ENCODE measurements around the gene ACAD8. TPM values are rescaled to one million over a fixed set of nuclear protein-coding genes. Genes with fewer than 3 reads are reported as not detected.

The ACAD8 gene
- total RNA-seq, 3 donors from 2014 or later = 20.5 to 46.2 (median 40.4) TPM

- TF ChIP-seq POLR2AphosphoS5 (IDR thresholded peaks at IDR 0.05) (no peak), POLR2A (IDR thresholded peaks at IDR 0.05) (no peak)
- TF ChIP-seq, protein P1, sequence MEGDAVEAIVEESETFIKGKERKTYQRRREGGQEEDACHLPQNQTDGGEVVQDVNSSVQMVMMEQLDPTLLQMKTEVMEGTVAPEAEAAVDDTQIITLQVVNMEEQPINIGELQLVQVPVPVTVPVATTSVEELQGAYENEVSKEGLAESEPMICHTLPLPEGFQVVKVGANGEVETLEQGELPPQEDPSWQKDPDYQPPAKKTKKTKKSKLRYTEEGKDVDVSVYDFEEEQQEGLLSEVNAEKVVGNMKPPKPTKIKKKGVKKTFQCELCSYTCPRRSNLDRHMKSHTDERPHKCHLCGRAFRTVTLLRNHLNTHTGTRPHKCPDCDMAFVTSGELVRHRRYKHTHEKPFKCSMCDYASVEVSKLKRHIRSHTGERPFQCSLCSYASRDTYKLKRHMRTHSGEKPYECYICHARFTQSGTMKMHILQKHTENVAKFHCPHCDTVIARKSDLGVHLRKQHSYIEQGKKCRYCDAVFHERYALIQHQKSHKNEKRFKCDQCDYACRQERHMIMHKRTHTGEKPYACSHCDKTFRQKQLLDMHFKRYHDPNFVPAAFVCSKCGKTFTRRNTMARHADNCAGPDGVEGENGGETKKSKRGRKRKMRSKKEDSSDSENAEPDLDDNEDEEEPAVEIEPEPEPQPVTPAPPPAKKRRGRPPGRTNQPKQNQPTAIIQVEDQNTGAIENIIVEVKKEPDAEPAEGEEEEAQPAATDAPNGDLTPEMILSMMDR (IDR thresholded peaks at IDR 0.05) = no peak
- Histone ChIP-seq H3K36me3 (no peaks in the 10 kb centered on the region), H3K4me1 (no peaks in the 10 kb centered on the region), H3K4me3 (no peak overlapping the region), H3K27me3 (no peaks in the 10 kb centered on the region), H3K9me3 (no peaks in the 10 kb centered on the region), H3K27ac (no peak overlapping the region)
- intact Hi-C loops (cut with DNase I; ENCODE audit: low total_unique reads) = no loop called here
- no peak for DNase-seq (ENCODE audit: low spot score in 2 of 2)
Observed at GRCh38 chr11:134233729-134234179, 19.6 kb upstream of the ACAD8 start.

- TF ChIP-seq, protein P1 (IDR thresholded peaks at IDR 0.05) = no peak
- TF ChIP-seq POLR2AphosphoS5 (IDR thresholded peaks at IDR 0.05) = no peak
- TF ChIP-seq POLR2A (IDR thresholded peaks at IDR 0.05) = no peak
- Histone ChIP-seq H3K36me3 (no peaks in the 10 kb centered on the region), H3K27ac (no peak overlapping the region), H3K4me1 (no peaks in the 10 kb centered on the region), H3K4me3 (no peak overlapping the region), H3K27me3 (no peaks in the 10 kb centered on the region), H3K9me3 (no peaks in the 10 kb centered on the region)
- intact Hi-C loops (cut with DNase I; ENCODE audit: low total_unique reads) = no loop called here
- DNase-seq (ENCODE audit: low spot score in 2 of 2) = no peak
Observed at GRCh38 chr11:134235399-134235798, 18.0 kb upstream of the ACAD8 start.

DNA sequence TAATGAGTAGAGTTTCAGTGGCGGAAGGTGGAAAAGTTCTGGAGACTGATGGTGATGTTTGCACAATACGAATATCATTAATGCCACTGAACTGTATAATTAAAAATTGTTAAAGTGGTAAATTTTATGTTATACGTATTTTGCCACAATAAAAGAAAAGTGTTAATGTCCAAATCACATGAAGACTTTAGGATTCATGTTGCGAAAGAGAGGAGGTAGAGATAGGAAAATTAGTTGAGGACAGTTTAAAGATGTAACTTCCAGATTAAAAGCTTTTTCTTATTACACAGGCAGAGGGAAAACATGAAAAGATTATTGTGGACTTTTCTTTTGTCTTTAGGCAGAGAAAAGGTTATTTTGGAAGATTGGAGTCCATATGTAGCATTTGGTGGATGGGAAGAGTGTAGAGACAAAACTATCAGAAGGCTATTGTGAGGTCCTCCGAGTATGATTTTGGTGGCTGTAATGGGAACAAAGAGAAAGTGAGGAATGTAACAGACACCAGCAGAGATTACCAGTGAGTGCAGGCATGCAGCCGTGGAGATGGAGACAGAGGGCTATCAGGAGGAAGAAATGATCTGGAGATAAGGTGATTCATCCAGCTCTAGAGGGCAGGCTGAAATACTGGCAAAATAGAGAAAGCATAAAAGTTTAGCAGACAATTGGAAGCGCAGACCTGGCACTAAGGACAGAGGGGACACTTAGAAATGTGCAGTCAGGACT, 16.4 kb upstream of the ACAD8 start:
- no peaks in the 10 kb centered on the region for H3K4me1 ChIP-seq
- no peaks in the 10 kb centered on the region for H3K36me3 ChIP-seq
- no peak for DNase-seq (ENCODE audit: low spot score in 2 of 2)
- H3K9me3 ChIP-seq = no peaks in the 10 kb centered on the region
- intact Hi-C loops (cut with DNase I; ENCODE audit: low total_unique reads) = no loop called here
- no peak overlapping the region for H3K4me3 ChIP-seq
- no peaks in the 10 kb centered on the region for H3K27me3 ChIP-seq
- no peak overlapping the region for H3K27ac ChIP-seq
- TF ChIP-seq, protein P1 (IDR thresholded peaks at IDR 0.05) = no peak
- TF ChIP-seq POLR2AphosphoS5 (IDR thresholded peaks at IDR 0.05) = no peak
- no peak for TF ChIP-seq POLR2A (IDR thresholded peaks at IDR 0.05)

- Histone ChIP-seq H3K27ac (no peak overlapping the region), H3K4me3 (no peak overlapping the region), H3K36me3 (no peaks in the 10 kb centered on the region), H3K9me3 (no peaks in the 10 kb centered on the region), H3K4me1 (no peaks in the 10 kb centered on the region), H3K27me3 (no peaks in the 10 kb centered on the region)
- no peak for DNase-seq (ENCODE audit: low spot score in 2 of 2)
- intact Hi-C loops (cut with DNase I; ENCODE audit: low total_unique reads) = no loop called here
- TF ChIP-seq POLR2A (IDR thresholded peaks at IDR 0.05) (no peak), POLR2AphosphoS5 (IDR thresholded peaks at IDR 0.05) (no peak)
- TF ChIP-seq, protein P1 (IDR thresholded peaks at IDR 0.05) = no peak
Observed at GRCh38 chr11:134237557-134237922, 15.8 kb upstream of the ACAD8 start.

DNA sequence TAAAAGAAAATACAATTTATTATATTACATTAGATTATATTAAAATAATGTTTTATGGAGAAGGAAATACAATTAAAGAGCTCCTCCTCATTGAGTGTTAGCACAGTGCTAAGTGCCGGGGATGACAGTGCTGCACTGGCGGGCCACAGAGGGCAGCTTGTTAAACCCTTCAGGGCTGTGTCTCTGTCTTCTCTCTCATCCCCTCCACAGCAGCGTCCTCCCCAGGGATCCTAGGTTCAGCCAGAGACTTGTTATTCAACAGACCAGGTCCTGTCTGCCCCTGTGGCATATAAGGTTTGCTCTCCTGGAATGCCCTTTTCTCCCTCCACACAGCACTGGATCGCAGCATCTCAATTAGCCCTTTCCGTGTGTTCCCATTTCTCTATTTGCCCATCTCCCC, 14.4 kb upstream of the ACAD8 start:
- Histone ChIP-seq H3K36me3 (peaks cover 3% of the 10 kb centered on the region), H3K27ac (no peak overlapping the region), H3K4me3 (no peak overlapping the region), H3K9me3 (no peaks in the 10 kb centered on the region), H3K27me3 (no peaks in the 10 kb centered on the region), H3K4me1 (no peaks in the 10 kb centered on the region)
- intact Hi-C loops (cut with DNase I; ENCODE audit: low total_unique reads) = no loop called here
- TF ChIP-seq, protein P1 (IDR thresholded peaks at IDR 0.05) = no peak
- TF ChIP-seq POLR2AphosphoS5 (IDR thresholded peaks at IDR 0.05) (no peak), POLR2A (IDR thresholded peaks at IDR 0.05) (no peak)
- no peak for DNase-seq (ENCODE audit: low spot score in 2 of 2)

All from breast epithelium (tissue), 4 donors.